ENCODE data around the gene EDEM2.

DNA sequence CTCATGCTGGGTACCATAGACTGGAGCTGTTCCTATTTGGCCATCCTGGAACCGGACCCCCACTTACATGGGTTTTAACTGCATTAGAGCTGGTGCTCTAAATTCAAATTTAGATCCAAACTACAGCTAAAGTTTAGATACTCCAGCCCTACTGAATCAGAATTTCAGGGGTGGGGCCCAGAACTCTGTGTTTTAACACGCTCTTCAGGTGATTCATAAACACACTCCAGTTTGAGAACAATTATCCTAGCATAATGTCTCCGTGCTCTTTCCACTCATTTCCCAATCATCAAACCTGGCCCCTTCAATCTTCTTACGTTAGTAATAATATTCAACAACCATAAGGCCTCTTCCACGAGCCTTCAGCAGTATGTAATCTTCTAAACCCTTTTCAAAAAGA lies 69.8 kb downstream of the EDEM2 start:
- TF ChIP-seq, protein P1, sequence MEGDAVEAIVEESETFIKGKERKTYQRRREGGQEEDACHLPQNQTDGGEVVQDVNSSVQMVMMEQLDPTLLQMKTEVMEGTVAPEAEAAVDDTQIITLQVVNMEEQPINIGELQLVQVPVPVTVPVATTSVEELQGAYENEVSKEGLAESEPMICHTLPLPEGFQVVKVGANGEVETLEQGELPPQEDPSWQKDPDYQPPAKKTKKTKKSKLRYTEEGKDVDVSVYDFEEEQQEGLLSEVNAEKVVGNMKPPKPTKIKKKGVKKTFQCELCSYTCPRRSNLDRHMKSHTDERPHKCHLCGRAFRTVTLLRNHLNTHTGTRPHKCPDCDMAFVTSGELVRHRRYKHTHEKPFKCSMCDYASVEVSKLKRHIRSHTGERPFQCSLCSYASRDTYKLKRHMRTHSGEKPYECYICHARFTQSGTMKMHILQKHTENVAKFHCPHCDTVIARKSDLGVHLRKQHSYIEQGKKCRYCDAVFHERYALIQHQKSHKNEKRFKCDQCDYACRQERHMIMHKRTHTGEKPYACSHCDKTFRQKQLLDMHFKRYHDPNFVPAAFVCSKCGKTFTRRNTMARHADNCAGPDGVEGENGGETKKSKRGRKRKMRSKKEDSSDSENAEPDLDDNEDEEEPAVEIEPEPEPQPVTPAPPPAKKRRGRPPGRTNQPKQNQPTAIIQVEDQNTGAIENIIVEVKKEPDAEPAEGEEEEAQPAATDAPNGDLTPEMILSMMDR (IDR thresholded peaks at IDR 0.05 in 2 of 3, conservative IDR thresholded peaks at IDR 0.05 in 1 of 3; ENCODE audit: borderline replicate concordance in 1 of 3, insufficient read depth in 1 of 3, low read depth in 2 of 3, low read length in 2 of 3): no peak
- TF ChIP-seq POLR2A (IDR thresholded peaks at IDR 0.05; ENCODE audit: borderline replicate concordance, extremely low read depth, insufficient read depth, insufficient read length) (no peak), YY1 (IDR thresholded peaks at IDR 0.05; ENCODE audit: extremely low read depth, insufficient replicate concordance, low read depth, low read length) (no peak), EZH2 (IDR thresholded peaks at IDR 0.05) (no peak), EGR1 (IDR thresholded peaks at IDR 0.05; ENCODE audit: low read depth) (no peak), TCF7L2 (IDR thresholded peaks at IDR 0.05; ENCODE audit: borderline replicate concordance, extremely low read depth, insufficient read depth, insufficient read length) (no peak), EZH2phosphoT487 (IDR thresholded peaks at IDR 0.05; ENCODE audit: borderline replicate concordance) (no peak), SIN3A (IDR thresholded peaks at IDR 0.05; ENCODE audit: low read depth) (no peak)
- TF ChIP-seq, protein P2, sequence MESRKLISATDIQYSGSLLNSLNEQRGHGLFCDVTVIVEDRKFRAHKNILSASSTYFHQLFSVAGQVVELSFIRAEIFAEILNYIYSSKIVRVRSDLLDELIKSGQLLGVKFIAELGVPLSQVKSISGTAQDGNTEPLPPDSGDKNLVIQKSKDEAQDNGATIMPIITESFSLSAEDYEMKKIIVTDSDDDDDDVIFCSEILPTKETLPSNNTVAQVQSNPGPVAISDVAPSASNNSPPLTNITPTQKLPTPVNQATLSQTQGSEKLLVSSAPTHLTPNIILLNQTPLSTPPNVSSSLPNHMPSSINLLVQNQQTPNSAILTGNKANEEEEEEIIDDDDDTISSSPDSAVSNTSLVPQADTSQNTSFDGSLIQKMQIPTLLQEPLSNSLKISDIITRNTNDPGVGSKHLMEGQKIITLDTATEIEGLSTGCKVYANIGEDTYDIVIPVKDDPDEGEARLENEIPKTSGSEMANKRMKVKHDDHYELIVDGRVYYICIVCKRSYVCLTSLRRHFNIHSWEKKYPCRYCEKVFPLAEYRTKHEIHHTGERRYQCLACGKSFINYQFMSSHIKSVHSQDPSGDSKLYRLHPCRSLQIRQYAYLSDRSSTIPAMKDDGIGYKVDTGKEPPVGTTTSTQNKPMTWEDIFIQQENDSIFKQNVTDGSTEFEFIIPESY (IDR thresholded peaks at IDR 0.05; ENCODE audit: extremely low read depth, insufficient replicate concordance, low read length): no peak
- TF ChIP-seq, protein P3, sequence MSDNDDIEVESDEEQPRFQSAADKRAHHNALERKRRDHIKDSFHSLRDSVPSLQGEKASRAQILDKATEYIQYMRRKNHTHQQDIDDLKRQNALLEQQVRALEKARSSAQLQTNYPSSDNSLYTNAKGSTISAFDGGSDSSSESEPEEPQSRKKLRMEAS (IDR thresholded peaks at IDR 0.05): no peak

Data from HCT116 (cell line).